Karpas-422 (cell line): ENCODE measurements around the gene PRRC2B. TPM values are rescaled to one million over a fixed set of nuclear protein-coding genes. Genes with fewer than 3 reads are reported as not detected.
"Not testable (repeated sequence)": the region's sequence is repeated elsewhere in the genome, so short reads cannot be mapped to it uniquely, and the experiment has no call there.

ENCODE experiments used
- DNase-seq: peaks from one replicate; pipeline ENCODE4 v3.0.0-alpha.2; 2015
- H2AFZ ChIP-seq: fragments of 200-600 bp; sonication (generic); 2 replicates; pipeline ENCODE4 v1.6.1; 2014; ENCODE audit warnings: antibody characterized with exemption, low read length, mixed read lengths
- H3K27ac ChIP-seq: fragments of 200-600 bp; sonication (generic); 2 replicates; pipeline ENCODE4 v1.5.1; 2014; ENCODE audit warnings: mild to moderate bottlenecking, low read length, moderate library complexity
- H3K27me3 ChIP-seq: fragments of 200-600 bp; sonication (generic); 2 replicates; pipeline ENCODE4 v1.6.1; 2014; ENCODE audit warnings: low read length, mixed read lengths
- H3K36me3 ChIP-seq: fragments of 200-600 bp; sonication (generic); 2 replicates; pipeline ENCODE4 v1.6.1; 2014; ENCODE audit warnings: low read length, mixed read lengths; ENCODE audit not compliant: insufficient read depth
- H3K4me1 ChIP-seq: fragments of 200-600 bp; sonication (generic); 2 replicates; pipeline ENCODE4 v1.6.1; 2014; ENCODE audit warnings: mild to moderate bottlenecking, low read length, mixed read lengths
- H3K4me2 ChIP-seq: fragments of 200-600 bp; sonication (generic); 2 replicates; pipeline ENCODE4 v1.6.1; 2014; ENCODE audit warnings: low read length, low read depth, mild to moderate bottlenecking; ENCODE audit not compliant: poor library complexity, severe bottlenecking
- H3K4me3 ChIP-seq: fragments of 200-600 bp; sonication (generic); 2 replicates; pipeline ENCODE4 v1.5.1; 2014; ENCODE audit warnings: mild to moderate bottlenecking, antibody characterized with exemption, low read length, mixed read lengths
- H3K79me2 ChIP-seq: fragments of 200-600 bp; sonication (generic); 2 replicates; pipeline ENCODE4 v1.6.1; 2014; ENCODE audit warnings: mild to moderate bottlenecking, low read length, mixed read lengths
- H3K9ac ChIP-seq: fragments of 200-600 bp; sonication (generic); 2 replicates; pipeline ENCODE4 v1.6.0; 2014; ENCODE audit warnings: low read length
- H3K9me2 ChIP-seq: fragments of 200-600 bp; sonication (generic), shearing (Covaris generic); replicated peaks from 2 replicates; pipeline ENCODE4 v1.6.0; 2014; ENCODE audit warnings: mild to moderate bottlenecking, low read length, moderate library complexity; ENCODE audit not compliant: insufficient read depth
- H3K9me3 ChIP-seq: fragments of 300-700, 200-600 bp; sonication (generic); 2 replicates; pipeline ENCODE4 v1.6.1; 2014; ENCODE audit warnings: low read length, mixed read lengths
- H4K20me1 ChIP-seq: fragments of 200-600 bp; sonication (generic); 2 replicates; pipeline ENCODE4 v1.6.1; 2014; ENCODE audit warnings: mild to moderate bottlenecking, antibody characterized with exemption, low read length, low read depth; ENCODE audit not compliant: insufficient read depth
- total RNA-seq: library from RNA; depleted of rRNA; stranded (reverse); fragments of >200 nt; shearing (Covaris generic); gene quantifications from 2 replicates; pipeline ENCODE4 v1.2.3, GENCODE V29; 2014; ENCODE audit warnings: low replicate concordance

The PRRC2B gene
- total RNA-seq, 1 experiment from 2014 or later = 83.8 TPM

DNA sequence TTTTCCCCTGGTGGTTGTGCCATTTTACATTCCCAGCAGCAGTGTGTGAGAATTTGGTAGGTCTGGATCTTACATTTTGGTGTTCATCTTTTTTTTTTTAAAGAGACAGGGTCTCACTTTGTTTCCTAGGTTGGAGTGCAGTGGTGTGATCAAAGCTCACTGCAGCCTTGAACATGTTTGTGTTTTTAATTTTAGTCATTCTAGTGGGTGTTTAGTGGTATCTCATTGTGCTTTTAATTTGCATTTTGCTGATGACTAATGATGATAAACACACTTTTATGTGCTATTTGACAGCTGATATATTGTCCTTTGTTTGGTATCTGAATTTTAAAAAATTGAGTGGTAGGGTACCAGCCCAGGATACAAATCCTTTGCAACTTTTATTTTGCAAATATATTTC lies 55.4 kb downstream of the PRRC2B start:
- no peak for DNase-seq
- no peaks in the 10 kb centered on the region for H3K9me2 ChIP-seq
- H3K4me1 ChIP-seq = no peaks in the 10 kb centered on the region
- H3K9me3 ChIP-seq = no peaks in the 10 kb centered on the region
- H3K27ac ChIP-seq = no peak overlapping the region
- H2AFZ ChIP-seq = no peak overlapping the region
- no peak overlapping the region for H3K9ac ChIP-seq
- no peaks in the 10 kb centered on the region for H3K27me3 ChIP-seq
- H3K4me2 ChIP-seq = no peak overlapping the region
- H3K36me3 ChIP-seq = peaks cover 75% of the 10 kb centered on the region
- H3K4me3 ChIP-seq = no peak overlapping the region
- H3K79me2 ChIP-seq = peaks cover 62% of the 10 kb centered on the region
- H4K20me1 ChIP-seq = peaks cover 15% of the 10 kb centered on the region

- H3K4me2 ChIP-seq = no peak overlapping the region
- H4K20me1 ChIP-seq = peaks cover 28% of the 10 kb centered on the region
- no peak overlapping the region for H2AFZ ChIP-seq
- H3K36me3 ChIP-seq = peaks cover 63% of the 10 kb centered on the region
- H3K9ac ChIP-seq = no peak overlapping the region
- no peak overlapping the region for H3K27ac ChIP-seq
- no peaks in the 10 kb centered on the region for H3K4me1 ChIP-seq
- H3K4me3 ChIP-seq = no peak overlapping the region
- no peaks in the 10 kb centered on the region for H3K27me3 ChIP-seq
- H3K79me2 ChIP-seq = peaks cover 62% of the 10 kb centered on the region
- no peaks in the 10 kb centered on the region for H3K9me2 ChIP-seq
- H3K9me3 ChIP-seq = no peaks in the 10 kb centered on the region
- no peak for DNase-seq
Measured at GRCh38 chr9:131454028-131454427, 60.1 kb downstream of the PRRC2B start.

GRCh38 chr9:131455655-131456054 lies 61.8 kb downstream of the PRRC2B start:
- H3K4me1 ChIP-seq, H3K9ac ChIP-seq, H3K9me2 ChIP-seq, H3K4me3 ChIP-seq, H3K4me2 ChIP-seq, H3K9me3 ChIP-seq, DNase-seq, H2AFZ ChIP-seq, H3K27me3 ChIP-seq, H3K27ac ChIP-seq: not testable (repeated sequence)
- Histone ChIP-seq H4K20me1 (peaks cover 29% of the 10 kb centered on the region), H3K36me3 (peaks cover 58% of the 10 kb centered on the region), H3K79me2 (peaks cover 56% of the 10 kb centered on the region)

GRCh38 chr9:131457746-131458145 lies 63.9 kb downstream of the PRRC2B start:
- no peaks in the 10 kb centered on the region for H3K4me1 ChIP-seq

GRCh38 chr9:131459056-131459455 lies 65.2 kb downstream of the PRRC2B start:
- H3K79me2 ChIP-seq = peaks cover 44% of the 10 kb centered on the region
- no peak overlapping the region for H3K27ac ChIP-seq
- H4K20me1 ChIP-seq = peaks cover 33% of the 10 kb centered on the region
- DNase-seq = no peak
- H3K36me3 ChIP-seq = peaks cover 56% of the 10 kb centered on the region
- no peak overlapping the region for H3K9ac ChIP-seq
- H3K9me3 ChIP-seq = no peaks in the 10 kb centered on the region
- no peak overlapping the region for H3K4me3 ChIP-seq
- no peak overlapping the region for H2AFZ ChIP-seq
- H3K27me3 ChIP-seq = no peaks in the 10 kb centered on the region
- no peaks in the 10 kb centered on the region for H3K9me2 ChIP-seq
- H3K4me1 ChIP-seq = no peaks in the 10 kb centered on the region
- no peak overlapping the region for H3K4me2 ChIP-seq

More at GRCh38 chr9:131457746-131458145, 63.9 kb downstream of the PRRC2B start:
- Histone ChIP-seq H3K9me3 (no peaks in the 10 kb centered on the region), H3K4me2 (no peak overlapping the region), H3K9me2 (no peaks in the 10 kb centered on the region), H3K4me3 (no peak overlapping the region), H4K20me1 (peaks cover 30% of the 10 kb centered on the region), H3K9ac (no peak overlapping the region), H3K79me2 (peaks cover 47% of the 10 kb centered on the region), H3K27ac (no peak overlapping the region), H2AFZ (no peak overlapping the region), H3K36me3 (peaks cover 57% of the 10 kb centered on the region), H3K27me3 (no peaks in the 10 kb centered on the region)
- no peak for DNase-seq

DNA sequence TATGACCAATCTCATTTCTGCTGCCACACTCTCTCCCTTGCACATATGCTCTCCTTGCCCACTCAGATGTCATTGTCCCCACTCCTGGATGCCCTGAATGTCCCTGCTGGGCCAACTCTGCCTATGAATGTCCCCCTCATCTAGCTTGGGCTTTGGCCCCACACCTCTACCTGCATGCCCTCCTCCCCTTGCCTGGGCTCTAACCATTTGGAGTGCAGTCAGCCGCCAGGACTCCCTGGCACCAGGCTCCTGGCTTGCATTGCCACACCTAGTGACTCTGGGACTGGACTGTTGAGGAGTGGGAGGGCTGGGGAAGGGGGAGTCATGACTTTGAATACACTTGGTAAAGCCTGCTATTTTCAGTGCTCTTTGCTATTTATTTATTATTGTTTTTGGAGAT lies 67.3 kb downstream of the PRRC2B start:
- H3K27me3 ChIP-seq = no peaks in the 10 kb centered on the region
- no peaks in the 10 kb centered on the region for H3K4me1 ChIP-seq
- peaks cover 35% of the 10 kb centered on the region for H4K20me1 ChIP-seq
- H3K4me3 ChIP-seq = no peak overlapping the region
- H3K9me3 ChIP-seq = no peaks in the 10 kb centered on the region
- no peaks in the 10 kb centered on the region for H3K9me2 ChIP-seq
- no peak overlapping the region for H3K9ac ChIP-seq
- H3K27ac ChIP-seq = no peak overlapping the region
- H3K79me2 ChIP-seq = peaks cover 56% of the 10 kb centered on the region
- no peak overlapping the region for H3K4me2 ChIP-seq
- no peak for DNase-seq
- H2AFZ ChIP-seq = no peak overlapping the region
- H3K36me3 ChIP-seq = peaks cover 68% of the 10 kb centered on the region

DNA sequence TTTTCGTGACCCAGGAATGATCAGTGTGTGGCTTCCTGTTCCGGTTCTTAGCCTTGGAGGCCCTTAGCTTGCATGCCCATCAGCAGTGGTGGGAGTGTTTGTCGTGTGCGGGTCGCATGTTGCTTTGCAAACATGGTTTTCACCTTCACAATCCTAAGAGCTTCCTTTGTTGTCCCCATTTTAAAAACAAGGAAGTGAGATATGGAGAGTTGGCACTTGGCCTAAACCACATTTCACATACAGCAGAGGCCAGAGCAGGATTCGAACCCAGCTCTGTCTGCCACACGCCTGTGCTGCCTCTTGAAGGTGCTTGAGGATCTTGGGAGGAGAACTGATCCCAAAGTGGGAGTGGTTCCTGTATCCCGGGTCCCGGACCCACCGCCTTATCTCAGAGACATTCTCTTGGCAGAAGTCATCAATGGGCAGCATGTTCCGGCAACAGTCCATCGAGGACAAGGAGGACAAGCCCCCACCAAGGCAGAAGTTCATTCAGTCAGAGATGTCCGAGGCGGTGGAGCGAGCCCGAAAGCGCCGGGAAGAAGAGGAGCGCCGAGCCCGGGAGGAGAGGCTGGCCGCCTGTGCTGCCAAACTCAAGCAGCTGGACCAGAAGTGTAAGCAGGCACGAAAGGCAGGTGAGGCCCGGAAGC lies 70.6 kb downstream of the PRRC2B start:
- H3K27me3 ChIP-seq = no peaks in the 10 kb centered on the region
- H3K9ac ChIP-seq = no peak overlapping the region
- no peaks in the 10 kb centered on the region for H3K4me1 ChIP-seq
- peaks cover 63% of the 10 kb centered on the region for H3K36me3 ChIP-seq
- no peak overlapping the region for H3K4me3 ChIP-seq
- no peak overlapping the region for H3K4me2 ChIP-seq
- H3K9me2 ChIP-seq = no peaks in the 10 kb centered on the region
- no peak for DNase-seq
- no peak overlapping the region for H3K27ac ChIP-seq
- peaks cover 34% of the 10 kb centered on the region for H4K20me1 ChIP-seq
- no peak overlapping the region for H2AFZ ChIP-seq
- peaks cover 51% of the 10 kb centered on the region for H3K79me2 ChIP-seq
- no peaks in the 10 kb centered on the region for H3K9me3 ChIP-seq

GRCh38 chr9:131465401-131465800 lies 71.5 kb downstream of the PRRC2B start:
- no peaks in the 10 kb centered on the region for H3K9me2 ChIP-seq
- no peak overlapping the region for H3K9ac ChIP-seq
- H3K79me2 ChIP-seq = peaks cover 58% of the 10 kb centered on the region
- H3K4me3 ChIP-seq = no peak overlapping the region
- H3K9me3 ChIP-seq = no peaks in the 10 kb centered on the region
- H3K27me3 ChIP-seq = no peaks in the 10 kb centered on the region
- peaks cover 66% of the 10 kb centered on the region for H3K36me3 ChIP-seq
- H4K20me1 ChIP-seq = peaks cover 34% of the 10 kb centered on the region
- H3K4me2 ChIP-seq = no peak overlapping the region
- H3K27ac ChIP-seq = no peak overlapping the region
- DNase-seq = no peak
- no peaks in the 10 kb centered on the region for H3K4me1 ChIP-seq
- H2AFZ ChIP-seq = no peak overlapping the region
